Fibroblast of the aortic adventitia (primary cell): ENCODE results near the gene PITPNM2. TPM values are rescaled to one million over a fixed set of nuclear protein-coding genes. Genes with fewer than 3 reads are reported as not detected.

Experiments
- DNase-seq: peaks from one replicate; pipeline ENCODE4 v3.0.0-alpha.2; 2010; ENCODE audit warnings: low read depth
- H3K4me3 ChIP-seq: 2 replicates; pipeline ENCODE4 v1.5.1; 2011; ENCODE audit warnings: low read depth, mild to moderate bottlenecking, control low read depth, low read length, moderate library complexity
- CTCF ChIP-seq: IDR thresholded peaks from 2 replicates; pipeline ENCODE4 v1.5.1; 2011; ENCODE audit warnings: mild to moderate bottlenecking, low read length, control low read depth, inconsistent platforms; ENCODE audit not compliant: insufficient read depth
- total RNA-seq: library from RNA; depleted of rRNA; stranded (reverse); fragments of >200 nt; gene quantifications from 2 replicates; pipeline ENCODE4 v1.2.3, GENCODE V29; 2012; ENCODE audit warnings: low replicate concordance

Gene PITPNM2
- total RNA-seq, 1 donor: 4.1 TPM

GRCh38 chr12:123152833-123153232, 1.9 kb upstream of the PITPNM2 start:
- H3K4me3 ChIP-seq: no peak overlapping the region
- DNase-seq: no peak
- TF ChIP-seq CTCF: no peak

DNA sequence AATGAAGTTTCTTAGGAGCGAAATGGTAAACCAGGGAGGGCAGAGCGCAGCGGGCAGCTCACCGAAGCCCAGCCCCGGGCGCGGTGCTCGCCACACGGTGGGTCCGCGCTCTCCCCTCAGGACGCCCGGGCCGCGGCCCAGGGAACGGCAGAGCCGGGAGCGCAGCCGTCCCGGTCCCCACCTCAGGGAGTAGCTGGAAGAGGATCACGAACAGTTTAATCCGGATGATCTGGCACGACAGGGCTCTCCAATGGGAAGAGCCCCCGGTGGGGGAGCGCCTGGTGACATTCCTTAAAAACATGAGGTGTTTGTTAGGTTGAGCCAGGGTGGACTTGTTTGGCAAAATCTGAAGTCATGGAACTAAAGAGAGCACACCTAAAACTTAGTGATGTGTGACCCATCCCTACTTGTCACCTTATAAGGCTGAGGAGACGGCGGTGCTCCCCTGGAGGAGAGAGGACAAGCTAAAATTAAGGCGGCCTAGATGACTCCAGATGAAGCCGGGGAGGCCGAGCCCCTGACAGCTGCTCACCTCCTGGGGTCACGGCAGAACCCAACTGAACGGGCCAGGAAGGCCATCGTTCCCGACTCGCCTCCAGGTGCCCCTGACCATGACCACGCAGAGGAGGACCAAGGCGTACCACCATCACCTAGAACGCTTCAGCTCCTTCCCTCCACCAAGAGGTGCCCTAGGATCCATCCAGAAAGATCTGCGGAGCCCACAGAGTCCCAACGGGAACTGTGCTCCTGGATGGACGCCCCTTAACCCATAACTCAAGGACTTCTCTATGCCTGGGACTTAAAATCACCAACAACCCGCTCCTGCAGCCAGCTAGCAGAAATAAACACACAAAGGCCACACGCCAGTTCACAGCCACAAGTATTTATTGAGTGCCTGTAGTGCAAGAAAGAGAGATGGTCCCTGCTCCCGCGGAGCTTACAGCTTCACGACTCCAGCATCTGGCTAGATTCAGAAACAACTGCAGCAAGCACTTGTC, 866 bp upstream of the PITPNM2 start:
- no peak for TF ChIP-seq CTCF
- peak overlapping the region; percentile 65 for H3K4me3 ChIP-seq
- peak; percentile 21 for DNase-seq

- H3K4me3 ChIP-seq: peak overlapping the region; percentile 68
- no peak for TF ChIP-seq CTCF
- DNase-seq: no peak
These were observed 581 bp downstream of the PITPNM2 start for GRCh38 chr12:123150275-123150743.

- no peak for TF ChIP-seq CTCF
- no peak for DNase-seq
- H3K4me3 ChIP-seq: peak overlapping the region; percentile 68
These were observed 1.2 kb downstream of the PITPNM2 start for GRCh38 chr12:123149501-123150274.

- no peak overlapping the region for H3K4me3 ChIP-seq
- peak; percentile 5 for TF ChIP-seq CTCF
- peak; percentile 20 for DNase-seq
These were observed 1.8 kb downstream of the PITPNM2 start for GRCh38 chr12:123149088-123149487.

GRCh38 chr12:123148655-123149054, 2.2 kb downstream of the PITPNM2 start:
- no peak overlapping the region for H3K4me3 ChIP-seq
- no peak for TF ChIP-seq CTCF
- no peak for DNase-seq
